ENCODE measurements around the gene RAB25.
"Not testable (repeated sequence)": the region's sequence is repeated elsewhere in the genome, so short reads cannot be mapped to it uniquely, and the experiment has no call there.

The RAB25 gene

GRCh38 chr1:156101880-156102279 lies 40.9 kb downstream of the RAB25 start:
- no peak for DNase-seq (ENCODE audit: low read depth in 2 of 2)

DNA sequence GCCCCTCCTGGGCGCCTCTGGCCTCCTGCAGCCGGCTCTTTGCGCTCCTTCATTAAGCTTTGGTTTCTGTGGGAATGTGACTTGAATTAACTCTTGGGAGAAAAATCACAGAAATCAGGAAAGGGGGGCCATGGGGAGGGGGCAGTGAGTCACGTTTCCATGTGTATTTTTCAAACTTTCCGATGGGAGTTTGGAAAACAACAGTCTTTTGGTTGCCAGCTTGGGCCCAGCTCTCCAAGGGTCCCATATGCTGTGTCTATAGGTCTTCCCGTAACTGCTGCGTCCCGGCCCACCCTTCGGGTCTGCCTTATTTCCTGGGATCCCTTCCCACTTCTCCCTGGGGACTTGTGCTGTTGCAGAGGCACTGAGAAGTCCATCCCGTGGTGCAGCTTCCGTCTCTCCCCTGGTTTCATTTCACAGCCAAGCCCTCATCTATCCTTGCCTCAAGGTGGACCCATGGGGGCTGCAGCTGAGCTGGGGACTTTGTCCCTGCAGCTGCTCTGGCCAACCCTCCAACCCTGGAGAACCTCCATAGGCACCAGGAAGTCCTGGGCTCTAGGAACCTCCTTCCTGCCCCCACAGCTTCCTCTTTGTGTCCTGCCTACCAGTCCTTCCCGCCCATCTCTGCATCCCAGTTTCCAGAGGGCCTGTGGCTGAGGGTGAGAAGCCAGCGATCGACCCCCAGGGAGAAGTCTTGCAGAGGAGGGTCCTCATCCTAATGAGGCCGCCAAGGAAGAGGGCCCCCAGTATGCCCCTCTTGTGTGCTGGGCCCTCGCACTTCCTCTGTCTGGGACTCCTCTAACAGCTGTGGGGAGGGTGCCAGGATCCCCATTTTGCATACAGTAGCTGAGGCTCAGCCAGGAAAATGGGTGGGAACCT lies 41.9 kb downstream of the RAB25 start:
- no peak for DNase-seq (ENCODE audit: low read depth in 2 of 2)

DNA sequence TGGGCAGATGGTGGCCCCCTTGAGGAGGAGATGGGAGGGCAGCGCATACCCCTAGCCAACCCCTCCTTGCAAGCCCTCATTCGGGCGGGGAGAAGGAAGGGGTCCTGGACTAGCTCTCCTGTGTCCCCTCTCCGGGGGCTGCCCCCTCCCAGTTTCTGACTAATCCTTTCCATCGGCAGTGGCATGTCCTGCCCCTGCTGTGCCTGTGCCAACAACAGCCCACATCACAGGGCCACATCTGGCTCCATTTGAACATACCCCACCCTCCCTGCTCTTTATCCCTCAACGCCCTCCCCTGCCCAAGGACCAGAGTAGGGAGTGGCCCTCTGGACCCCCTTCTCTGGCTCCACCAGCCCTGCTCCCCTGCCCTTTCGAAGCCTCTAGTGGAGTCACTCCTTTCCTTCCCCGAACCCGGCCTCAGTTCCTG lies 42.6 kb downstream of the RAB25 start:
- no peak for DNase-seq (ENCODE audit: low read depth in 2 of 2)

GRCh38 chr1:156104065-156104810 lies 43.3 kb downstream of the RAB25 start:
- DNase-seq (ENCODE audit: low read depth in 2 of 2): no peak

- DNase-seq (ENCODE audit: low read depth in 2 of 2): no peak
Measured at GRCh38 chr1:156104861-156105832, 44.2 kb downstream of the RAB25 start.

- DNase-seq (ENCODE audit: low read depth in 2 of 2): no peak
Measured at GRCh38 chr1:156106624-156107488, 45.9 kb downstream of the RAB25 start.

GRCh38 chr1:156108057-156108456 lies 47.1 kb downstream of the RAB25 start:
- DNase-seq (ENCODE audit: low read depth in 2 of 2): no peak

DNA sequence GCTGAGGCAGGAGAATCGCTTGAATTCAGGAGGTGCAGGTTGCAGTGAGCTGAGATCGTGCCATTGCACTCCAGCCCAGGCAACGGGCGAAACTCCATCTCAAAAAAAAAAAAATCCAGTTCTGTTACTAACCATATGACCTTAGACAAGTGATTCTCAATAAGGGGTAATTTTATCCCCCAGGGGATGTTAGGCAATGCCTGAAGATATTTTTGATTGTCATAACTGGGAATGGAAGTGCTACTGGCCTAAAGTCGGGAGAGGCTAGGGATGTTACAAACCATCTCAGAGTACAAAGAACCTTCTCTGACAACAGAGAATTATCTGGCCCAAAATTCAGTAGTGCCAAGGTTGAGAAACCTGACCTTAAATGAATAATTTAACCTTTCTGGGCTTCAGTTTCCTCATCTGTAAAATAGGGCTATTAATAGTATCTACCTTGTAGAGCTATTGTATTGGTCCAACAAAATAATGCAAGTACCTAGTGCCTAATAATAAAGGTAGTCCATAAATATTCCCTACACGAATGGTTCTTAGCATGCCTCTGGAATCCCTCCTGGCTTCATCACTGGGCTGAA lies 47.8 kb downstream of the RAB25 start:
- DNase-seq (ENCODE audit: low read depth in 2 of 2): no peak

- DNase-seq (ENCODE audit: low read depth in 2 of 2): no peak
Measured at GRCh38 chr1:156110252-156110651, 49.3 kb downstream of the RAB25 start.

DNA sequence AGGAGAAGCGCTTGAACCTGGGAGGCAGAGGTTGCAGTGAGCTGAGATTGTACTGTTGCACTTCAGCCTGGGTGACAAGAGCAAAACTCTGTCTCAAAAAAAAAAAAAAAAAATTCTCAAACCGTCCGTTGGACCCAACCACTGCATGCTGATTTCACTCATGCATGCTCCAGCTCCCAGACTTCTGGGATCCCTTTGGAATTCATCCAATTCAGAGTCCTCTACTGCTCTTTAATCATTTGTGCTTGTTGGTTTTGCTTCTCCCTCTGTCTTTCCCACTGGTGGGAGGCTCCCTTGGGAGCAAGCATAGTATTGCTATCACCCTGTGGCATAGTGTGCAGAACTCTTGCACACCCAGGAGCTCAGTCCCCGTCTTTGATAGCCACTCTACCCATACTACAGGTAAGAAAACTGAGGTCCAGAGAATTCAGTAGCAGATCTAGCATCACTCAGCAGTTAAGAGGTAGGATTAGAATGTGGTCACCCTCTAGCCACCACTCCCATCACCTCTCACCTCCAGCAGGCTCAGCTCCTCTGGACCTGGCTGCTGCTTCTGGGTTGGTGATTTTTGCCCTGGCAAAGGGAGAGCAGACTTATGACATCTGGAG lies 50.5 kb downstream of the RAB25 start:
- no peak for DNase-seq (ENCODE audit: low read depth in 2 of 2)

DNA sequence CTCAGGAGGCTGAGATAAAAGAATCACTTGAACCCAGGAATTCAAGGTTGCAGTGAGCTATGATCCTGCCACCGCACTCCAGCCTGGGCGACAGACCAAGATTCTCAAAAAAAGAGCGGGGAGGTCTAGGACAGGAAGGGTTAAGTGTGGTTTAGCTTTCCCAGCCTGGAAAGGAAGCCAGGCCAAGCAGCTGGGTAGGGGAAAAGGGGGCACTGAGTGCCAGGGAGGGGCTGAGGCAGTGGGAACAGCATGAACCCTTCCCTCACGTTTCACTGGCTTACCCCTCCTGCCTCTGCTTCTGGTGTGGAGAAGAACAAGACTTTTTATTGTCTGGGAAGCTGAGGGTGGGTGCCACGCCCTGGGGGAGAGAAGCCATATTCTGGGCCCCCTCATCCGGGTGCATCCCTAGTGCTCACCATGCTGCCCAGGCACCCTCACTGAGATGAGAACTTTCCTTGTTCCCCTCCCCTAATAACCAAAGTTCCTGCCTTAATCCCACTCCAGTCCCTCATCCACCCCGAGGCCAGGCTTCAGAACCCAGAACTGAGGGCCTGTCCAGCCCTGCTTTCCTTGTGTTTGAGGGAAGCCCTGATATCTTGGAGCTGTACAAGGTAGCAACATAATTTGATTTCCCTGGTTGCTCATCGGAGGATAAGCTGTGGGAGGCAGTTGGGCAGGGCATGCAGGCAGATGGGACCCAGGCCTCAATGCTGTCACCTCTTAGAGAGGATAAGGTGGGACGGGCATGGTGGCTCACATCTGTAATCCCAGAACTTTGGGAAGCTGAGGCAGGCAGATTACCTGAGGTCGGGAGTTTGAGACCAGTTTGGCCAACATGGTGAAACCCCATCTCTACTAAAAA lies 51.5 kb downstream of the RAB25 start:
- DNase-seq (ENCODE audit: low read depth in 2 of 2): no peak

DNA sequence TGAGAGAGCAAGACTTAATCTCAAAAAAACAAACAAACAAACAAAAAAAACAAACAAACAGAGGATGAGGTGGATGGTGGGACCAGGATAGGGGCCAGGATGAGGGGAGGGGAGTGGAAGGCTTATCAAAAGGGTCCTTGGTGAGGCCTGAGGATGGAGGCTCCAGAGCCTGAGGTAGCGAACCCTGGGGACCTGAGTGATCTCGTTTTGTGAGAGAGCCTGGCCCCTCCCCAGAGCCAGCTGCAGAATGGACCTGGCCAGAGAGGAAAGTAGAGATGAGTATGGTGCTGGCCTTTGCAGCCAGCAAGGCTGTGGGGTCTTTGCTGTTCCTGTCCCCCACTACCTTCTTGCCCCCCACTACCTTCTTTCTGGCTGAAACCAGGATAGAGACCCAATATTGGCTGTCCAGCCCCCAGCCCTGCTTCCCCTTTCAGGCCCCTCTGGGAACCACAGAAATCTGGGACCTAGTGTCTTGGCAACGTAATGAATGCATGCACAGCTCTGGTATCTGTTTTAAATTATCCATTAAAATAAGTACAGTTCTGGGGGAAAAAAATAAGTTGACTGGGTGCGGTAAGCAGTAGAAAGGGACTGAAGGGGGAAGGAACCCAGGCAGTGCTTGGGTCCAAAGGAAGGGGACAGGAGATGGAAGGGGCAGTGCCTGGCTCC lies 52.5 kb downstream of the RAB25 start:
- no peak for DNase-seq (ENCODE audit: low read depth in 2 of 2)

- DNase-seq (ENCODE audit: low read depth in 2 of 2): peak; percentile 65 to 72
Measured at GRCh38 chr1:156114101-156114918, 53.4 kb downstream of the RAB25 start, which contains the start of gene LMNA. LMNA (plus strand) TSS chr1:156114711; CDS start chr1:156114919, 208 bp downstream.

- DNase-seq (ENCODE audit: low read depth in 2 of 2): no peak
Measured at GRCh38 chr1:156114919-156115513, 54.1 kb downstream of the RAB25 start.

- no peak for DNase-seq (ENCODE audit: low read depth in 2 of 2)
Measured at GRCh38 chr1:156115514-156116374, 54.8 kb downstream of the RAB25 start.

GRCh38 chr1:156116731-156117130 lies 55.8 kb downstream of the RAB25 start:
- DNase-seq (ENCODE audit: low read depth in 2 of 2): not testable (repeated sequence)
